SK-N-SH treated with all-trans-retinoic acid at 6 μM for 48 hours (cell line): Measurements from ENCODE around the gene ARL6IP4.

Experiments used
- ATAC-seq: fragments of 200-7000 bp; cut with Tn5 transposase; 3 replicates; pipeline ENCODE4 v1.9.1; 2020; ENCODE audit warnings: mild to moderate bottlenecking, moderate library complexity
- ARNTL ChIP-seq: fragments of 450-650 bp; formaldehyde crosslinking; IDR thresholded peaks from 2 replicates; pipeline ENCODE4 v1.5.0; 2020; ENCODE audit warnings: low read depth, mild to moderate bottlenecking, moderate library complexity, borderline replicate concordance
- BACH2 ChIP-seq: fragments of 250-450 bp; sonication (Bioruptor Pico); IDR thresholded peaks from 2 replicates; pipeline ENCODE4 v1.9.0; 2021; ENCODE audit warnings: mild to moderate bottlenecking, borderline replicate concordance
- CREB5 ChIP-seq: fragments of 250-450 bp; sonication (Bioruptor Pico); IDR thresholded peaks from 2 replicates; pipeline ENCODE4 v1.5.1; 2020; ENCODE audit warnings: low read depth, mild to moderate bottlenecking, moderate library complexity
- CSDC2 ChIP-seq: fragments of 250-450 bp; sonication (Bioruptor Pico); IDR thresholded peaks from 2 replicates; pipeline ENCODE4 v1.5.0; 2020; ENCODE audit warnings: mild to moderate bottlenecking, moderate library complexity
- CSRNP3 ChIP-seq: fragments of 250-450 bp; sonication (Bioruptor Pico); IDR thresholded peaks from 2 replicates; pipeline ENCODE4 v1.5.1; 2021; ENCODE audit warnings: mild to moderate bottlenecking, moderate library complexity
- ESRRG ChIP-seq: fragments of 250-450 bp; sonication (Bioruptor Pico); IDR thresholded peaks from 2 replicates; pipeline ENCODE4 v1.6.1; 2021; ENCODE audit warnings: mild to moderate bottlenecking
- GLIS3 ChIP-seq: fragments of 250-450 bp; sonication (Bioruptor Pico); IDR thresholded peaks from 2 replicates; pipeline ENCODE4 v1.5.0; 2020; ENCODE audit warnings: mild to moderate bottlenecking, moderate library complexity
- ISL1 ChIP-seq: fragments of 250-450 bp; sonication (Bioruptor Pico); IDR thresholded peaks from 2 replicates; pipeline ENCODE4 v2.1.2; 2022; ENCODE audit warnings: mild to moderate bottlenecking, moderate library complexity
- OSR1 ChIP-seq: fragments of 250-450 bp; sonication (Bioruptor Pico); IDR thresholded peaks from 2 replicates; pipeline ENCODE4 v1.8.0; 2022; ENCODE audit warnings: moderate library complexity, mild to moderate bottlenecking, inconsistent platforms
- PATZ1 ChIP-seq: fragments of 250-450 bp; sonication (Bioruptor Pico); IDR thresholded peaks from 2 replicates; pipeline ENCODE4 v1.8.0; 2020; ENCODE audit warnings: mild to moderate bottlenecking, moderate library complexity, borderline replicate concordance
- POU6F1 ChIP-seq: fragments of 250-450 bp; sonication (Bioruptor Pico); IDR thresholded peaks from 2 replicates; pipeline ENCODE4 v1.8.0; 2021; ENCODE audit warnings: low read depth, mild to moderate bottlenecking, moderate library complexity, borderline replicate concordance
- PPARA ChIP-seq: fragments of 250-450 bp; sonication (Bioruptor Pico); IDR thresholded peaks from 2 replicates; pipeline ENCODE4 v1.5.0; 2020; ENCODE audit warnings: mild to moderate bottlenecking, borderline replicate concordance
- RARB ChIP-seq: fragments of 250-450 bp; sonication (Bioruptor Pico); IDR thresholded peaks from 2 replicates; pipeline ENCODE4 v1.8.0; 2021; ENCODE audit warnings: mild to moderate bottlenecking, moderate library complexity
- SNAI2 ChIP-seq: fragments of 250-450 bp; sonication (Bioruptor Pico); IDR thresholded peaks from 2 replicates; pipeline ENCODE4 v1.5.0; 2020; ENCODE audit warnings: mild to moderate bottlenecking, moderate library complexity
- TCF4 ChIP-seq: fragments of 250-450 bp; sonication (Bioruptor Pico); IDR thresholded peaks from 2 replicates; pipeline ENCODE4 v1.8.0; 2021; ENCODE audit warnings: mild to moderate bottlenecking, moderate library complexity, borderline replicate concordance
- TOX ChIP-seq: fragments of 250-450 bp; sonication (Bioruptor Pico); IDR thresholded peaks from 2 replicates; pipeline ENCODE4 v1.8.0; 2021; ENCODE audit warnings: mild to moderate bottlenecking, moderate library complexity, borderline replicate concordance
- ZFP3 ChIP-seq: fragments of 250-450 bp; sonication (Bioruptor Pico); IDR thresholded peaks from 2 replicates; pipeline ENCODE4 v1.5.0; 2020; ENCODE audit warnings: mild to moderate bottlenecking, moderate library complexity
- ZFP30 ChIP-seq: fragments of 450-650 bp; formaldehyde crosslinking; IDR thresholded peaks from 2 replicates; pipeline ENCODE4 v1.5.0; 2022; ENCODE audit warnings: mild to moderate bottlenecking, moderate library complexity
- ZNF565 ChIP-seq: fragments of 450-650 bp; formaldehyde crosslinking; conservative IDR thresholded peaks from 2 replicates; pipeline ENCODE4 v1.5.0; 2020; ENCODE audit warnings: low read depth, mild to moderate bottlenecking, moderate library complexity
- ZNF70 ChIP-seq: fragments of 450-650 bp; formaldehyde crosslinking; IDR thresholded peaks from 2 replicates; pipeline ENCODE4 v1.5.0; 2020; ENCODE audit warnings: mild to moderate bottlenecking, moderate library complexity
- ZNF8 ChIP-seq: fragments of 450-650 bp; formaldehyde crosslinking; IDR thresholded peaks from 2 replicates; pipeline ENCODE4 v1.5.0; 2020; ENCODE audit warnings: mild to moderate bottlenecking, moderate library complexity

ARL6IP4 gene

GRCh38 chr12:123010681-123011080, 30.2 kb downstream of the ARL6IP4 start:
- no peak; the same call in 2 of the 3 replicates for ATAC-seq
- no peak for TF ChIP-seq ISL1 (CRISPR knock-in tag)
- TF ChIP-seq BACH2 (CRISPR knock-in tag), result no peak
- no peak for TF ChIP-seq CSDC2
- no peak for TF ChIP-seq PPARA (CRISPR knock-in tag)
- no peak for TF ChIP-seq ARNTL (CRISPR knock-in tag)
- TF ChIP-seq ZNF70 (CRISPR knock-in tag), result no peak
- TF ChIP-seq ESRRG (CRISPR knock-in tag), result no peak
- no peak for TF ChIP-seq TCF4
- TF ChIP-seq OSR1 (CRISPR knock-in tag), result no peak
- no peak for TF ChIP-seq CREB5 (CRISPR knock-in tag)
- TF ChIP-seq ZFP30, result no peak
- no peak for TF ChIP-seq GLIS3 (CRISPR knock-in tag)
- TF ChIP-seq POU6F1, result no peak
- TF ChIP-seq, all 23 proteins: peak for 0

- ATAC-seq, result no peak
Measured at GRCh38 chr12:123011701-123012100, 31.2 kb downstream of the ARL6IP4 start.

More at GRCh38 chr12:123011701-123012100, 31.2 kb downstream of the ARL6IP4 start:
- TF ChIP-seq SNAI2 (CRISPR knock-in tag), result no peak
- no peak for TF ChIP-seq ESRRG (CRISPR knock-in tag)
- TF ChIP-seq ZNF8 (CRISPR knock-in tag), result no peak
- TF ChIP-seq OSR1 (CRISPR knock-in tag), result no peak
- no peak for TF ChIP-seq ZFP30
- no peak for TF ChIP-seq ZFP3
- TF ChIP-seq BACH2 (CRISPR knock-in tag), result no peak
- no peak for TF ChIP-seq ZNF70 (CRISPR knock-in tag)
- TF ChIP-seq TCF4, result no peak
- TF ChIP-seq PATZ1 (CRISPR knock-in tag), result no peak
- TF ChIP-seq CSDC2, result no peak
- no peak for TF ChIP-seq CREB5 (CRISPR knock-in tag)
- no peak for TF ChIP-seq CSRNP3
- TF ChIP-seq TOX (CRISPR knock-in tag), result no peak
- no peak for TF ChIP-seq ISL1 (CRISPR knock-in tag)
- TF ChIP-seq POU6F1, result no peak
- TF ChIP-seq ARNTL (CRISPR knock-in tag), result no peak
- no peak for TF ChIP-seq RARB (CRISPR knock-in tag)
- TF ChIP-seq ZNF565 (CRISPR knock-in tag), result no peak
